HG03064 (cell line): ENCODE results near the gene AAK1.

Experiments
- ATAC-seq: cut with Tn5 transposase; IDR thresholded peaks from one replicate; pipeline ENCODE4 v1.9.1; 2021; ENCODE audit warnings: low read depth; ENCODE audit not compliant: unreplicated experiment

AAK1 gene

DNA sequence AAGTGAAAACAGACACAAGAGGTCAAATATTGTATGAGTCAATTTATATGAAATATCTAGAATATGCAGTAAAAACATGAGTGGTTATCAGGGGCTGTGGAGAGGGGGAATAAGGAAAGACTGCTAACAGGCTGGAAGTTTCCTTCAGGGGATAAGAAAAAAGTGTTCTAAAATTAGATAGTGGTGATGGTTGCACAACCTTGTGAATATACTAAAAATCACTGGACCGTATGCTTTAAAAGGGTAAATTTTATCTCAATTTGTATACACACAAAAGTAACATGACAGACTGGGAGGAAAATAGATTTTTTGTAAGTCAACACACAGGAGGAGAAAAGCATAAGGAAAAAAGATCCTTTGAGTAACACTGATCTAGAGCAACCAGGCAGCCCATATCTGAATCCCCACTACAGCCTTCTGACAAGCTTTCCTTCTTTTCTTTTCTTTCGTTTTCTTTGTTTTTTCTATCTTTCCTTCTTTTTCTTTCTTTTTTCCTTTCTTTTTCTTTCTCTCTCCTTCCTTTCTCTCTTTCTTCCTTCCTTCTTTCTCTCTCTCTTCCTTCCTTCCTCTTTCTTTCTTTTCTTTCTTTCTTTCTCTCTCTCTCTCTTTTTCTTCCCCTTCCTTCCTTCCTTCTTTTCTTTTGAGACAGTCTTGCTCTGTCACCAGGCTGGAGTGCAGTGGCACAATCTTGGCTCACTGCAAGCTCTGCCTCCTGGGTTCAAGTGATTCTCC lies 95.4 kb downstream of the AAK1 start:
- no peak for ATAC-seq

DNA sequence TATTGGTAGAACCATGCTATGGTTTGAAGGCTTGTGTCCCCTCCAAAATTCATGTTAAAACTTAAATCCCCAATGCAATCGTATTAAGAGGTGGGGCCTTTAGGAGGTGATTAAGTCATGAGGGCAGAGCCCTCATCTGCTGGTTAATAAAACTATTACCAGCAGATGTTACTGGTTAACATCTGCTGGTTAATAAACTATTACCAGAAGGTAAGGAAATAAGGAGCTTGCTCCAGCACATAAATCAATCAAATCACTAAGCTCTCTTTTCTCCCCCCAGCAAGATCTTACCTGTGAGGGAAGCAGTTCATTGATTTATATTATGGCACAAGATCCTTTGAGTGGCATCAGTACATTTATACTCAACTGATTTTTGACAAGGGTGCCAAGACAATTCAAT lies 96.9 kb downstream of the AAK1 start:
- no peak for ATAC-seq

DNA sequence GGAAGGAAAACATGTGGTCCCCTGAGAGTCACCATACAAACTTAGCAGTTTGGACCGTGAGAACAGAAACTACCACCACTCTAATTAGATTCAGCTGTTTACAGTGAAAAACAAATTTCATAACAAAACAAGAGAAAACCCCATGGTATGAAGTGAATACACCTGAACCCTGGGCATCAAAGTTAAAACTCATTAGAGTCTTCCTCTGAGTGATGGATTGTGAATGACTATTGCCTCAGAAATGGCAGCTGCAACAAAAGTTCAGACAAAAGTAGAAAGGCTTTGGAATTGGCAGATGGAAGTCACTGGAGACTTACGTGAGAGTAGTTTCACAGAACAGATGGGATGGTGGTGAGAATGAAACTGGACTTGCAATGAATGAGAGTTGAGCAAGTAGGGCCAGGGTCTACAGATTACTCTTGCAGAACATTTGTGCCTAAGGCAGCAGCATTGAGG lies 98.0 kb downstream of the AAK1 start:
- no peak for ATAC-seq

DNA sequence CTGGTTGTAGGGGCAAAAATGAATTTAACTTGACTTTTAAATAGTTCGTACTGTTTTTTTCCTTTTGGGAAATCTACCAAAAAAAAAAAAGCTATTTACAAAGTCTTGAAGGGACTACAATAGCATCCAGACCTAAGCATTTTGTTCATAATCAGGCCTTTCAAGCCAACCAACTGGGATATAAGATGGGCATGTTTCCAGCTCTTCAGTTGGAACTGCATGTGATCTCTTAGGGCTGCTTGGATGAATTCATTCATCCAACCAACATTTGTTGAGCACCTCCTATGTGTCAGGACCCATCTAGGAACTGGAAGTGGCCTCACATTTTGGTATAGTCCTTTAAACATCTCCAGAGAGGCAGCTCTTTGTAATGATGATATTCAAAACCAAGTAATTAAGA lies 98.6 kb downstream of the AAK1 start:
- no peak for ATAC-seq

- ATAC-seq: no peak
Measured at GRCh38 chr2:69539549-69539908, 104.0 kb downstream of the AAK1 start.

DNA sequence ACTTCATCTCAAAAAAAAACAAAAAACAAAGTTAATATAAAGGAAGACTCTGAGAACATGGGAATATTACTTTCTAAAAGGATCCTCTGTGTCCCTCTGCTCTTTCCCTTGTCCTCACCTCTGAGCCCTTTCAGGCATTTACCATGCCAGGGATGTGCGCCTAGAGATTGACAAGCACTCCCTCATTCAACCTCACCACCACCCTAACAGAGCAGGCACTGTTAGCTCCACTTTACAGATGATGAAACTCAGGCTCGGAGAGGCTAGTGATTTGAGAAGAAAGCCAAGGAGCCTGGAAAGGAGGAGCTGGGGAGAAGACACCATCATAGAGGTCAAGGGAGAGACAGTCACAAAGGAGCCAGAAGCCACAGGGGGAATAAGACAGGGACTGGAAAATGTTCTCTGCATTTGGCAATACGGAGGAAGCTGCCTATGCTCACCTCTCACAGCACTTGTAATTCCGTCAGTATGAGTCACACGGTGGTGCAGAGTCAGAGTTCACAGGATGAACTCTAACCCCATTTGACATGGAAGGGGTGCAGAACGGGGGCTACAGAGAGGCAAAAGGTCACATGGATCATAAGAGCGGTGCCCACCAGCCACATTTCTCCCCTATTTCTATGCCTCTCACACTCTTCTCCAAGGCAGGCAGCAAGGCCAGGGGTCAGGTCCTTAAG lies 104.5 kb downstream of the AAK1 start:
- no peak for ATAC-seq

DNA sequence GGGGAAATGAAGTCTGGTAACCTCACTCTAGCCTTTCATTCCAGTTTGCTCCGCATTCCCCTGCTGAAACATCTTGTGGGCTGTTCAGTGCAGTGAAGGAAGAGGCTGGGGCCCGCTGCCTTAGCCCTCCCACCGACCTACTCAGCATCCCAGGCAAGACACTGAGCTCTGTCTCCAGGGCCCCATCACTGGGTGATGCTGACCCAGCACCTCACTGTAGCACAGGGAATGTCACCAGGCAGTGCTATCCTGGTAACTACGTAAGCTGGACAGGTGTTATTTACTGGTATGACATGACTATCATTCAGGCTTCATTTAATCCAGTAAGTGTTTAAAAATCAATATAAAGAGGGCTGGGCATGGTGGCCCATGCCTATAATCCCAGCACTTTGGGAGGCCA lies 105.3 kb downstream of the AAK1 start:
- no peak for ATAC-seq

DNA sequence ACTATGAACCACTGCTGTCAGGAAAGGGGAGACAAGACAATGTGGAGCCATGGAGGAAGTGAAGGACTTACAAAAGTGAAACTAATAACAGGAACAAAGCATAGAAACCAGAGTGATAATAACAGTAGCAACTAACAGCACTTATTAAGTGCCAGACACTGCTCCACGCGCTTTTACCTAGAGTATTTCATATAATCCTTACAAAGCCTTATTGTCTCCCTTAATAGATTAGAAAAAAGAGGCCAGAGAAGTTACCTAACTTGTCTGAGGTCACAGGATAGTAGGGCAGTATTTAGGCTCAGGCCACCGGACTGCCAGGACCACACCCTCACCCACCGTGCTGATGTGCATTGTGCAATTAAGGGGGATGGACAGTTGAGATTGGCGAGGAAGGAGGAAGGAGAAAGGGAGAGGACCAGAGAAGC lies 107.7 kb downstream of the AAK1 start:
- no peak for ATAC-seq

GRCh38 chr2:69531186-69531585 lies 112.4 kb downstream of the AAK1 start:
- ATAC-seq: no peak

DNA sequence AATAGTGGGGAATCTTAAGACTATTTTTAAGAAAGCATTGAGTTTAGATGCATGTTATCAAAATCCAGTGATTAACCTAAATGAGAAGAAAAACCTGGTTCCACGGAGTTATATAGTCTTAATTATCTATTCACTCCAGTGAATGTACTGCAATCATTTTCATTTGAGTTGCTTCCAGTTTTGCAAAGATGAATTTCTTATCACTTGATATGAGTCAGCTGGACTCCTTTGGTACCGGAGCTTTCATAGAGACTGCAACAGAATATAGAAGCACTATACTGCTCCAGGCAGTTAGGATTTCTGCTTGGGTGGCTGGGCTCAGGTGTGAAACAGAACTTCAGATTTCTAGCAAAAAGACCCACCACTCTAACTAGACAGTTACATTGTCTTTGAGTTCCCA lies 114.1 kb downstream of the AAK1 start:
- no peak for ATAC-seq

DNA sequence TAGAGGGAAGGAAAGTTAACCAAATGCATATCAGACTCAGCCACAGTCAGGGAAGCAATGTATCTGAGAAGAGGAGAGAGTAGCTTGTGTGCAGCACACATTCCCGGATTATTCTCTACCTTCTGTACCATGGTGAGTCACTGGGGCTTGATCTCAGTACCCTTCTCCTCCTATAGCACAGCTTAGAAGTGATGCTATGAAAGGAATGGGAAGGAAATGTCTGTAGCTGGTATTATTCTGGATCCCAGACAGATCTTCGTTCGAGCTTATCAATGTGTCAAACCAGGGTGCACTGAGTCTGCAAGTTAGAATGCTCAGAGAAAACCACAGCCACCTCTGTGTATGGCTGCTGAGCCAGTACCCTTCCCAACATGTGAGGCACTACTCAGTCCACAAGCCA lies 118.3 kb downstream of the AAK1 start:
- ATAC-seq: no peak

GRCh38 chr2:69524799-69525198 lies 118.7 kb downstream of the AAK1 start:
- ATAC-seq: no peak

DNA sequence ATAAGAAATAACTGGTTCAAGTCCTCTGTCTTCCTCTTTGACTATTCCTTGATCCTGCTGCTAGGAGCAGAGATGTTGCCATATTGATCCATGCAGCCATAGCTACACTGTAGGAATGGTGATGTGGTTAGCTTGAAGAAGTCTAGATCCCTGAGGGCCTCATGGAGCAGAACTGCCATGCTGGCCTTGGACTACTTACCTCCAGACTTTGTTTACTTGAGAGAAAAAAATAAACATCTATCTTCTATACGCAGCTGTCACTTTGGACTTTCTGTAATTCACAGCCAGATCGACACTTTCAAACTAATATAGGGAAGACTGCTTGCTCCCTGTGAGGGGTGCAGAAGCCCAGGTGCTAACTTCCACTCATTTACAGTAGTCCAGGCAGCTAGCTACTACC lies 121.8 kb downstream of the AAK1 start:
- ATAC-seq: no peak

DNA sequence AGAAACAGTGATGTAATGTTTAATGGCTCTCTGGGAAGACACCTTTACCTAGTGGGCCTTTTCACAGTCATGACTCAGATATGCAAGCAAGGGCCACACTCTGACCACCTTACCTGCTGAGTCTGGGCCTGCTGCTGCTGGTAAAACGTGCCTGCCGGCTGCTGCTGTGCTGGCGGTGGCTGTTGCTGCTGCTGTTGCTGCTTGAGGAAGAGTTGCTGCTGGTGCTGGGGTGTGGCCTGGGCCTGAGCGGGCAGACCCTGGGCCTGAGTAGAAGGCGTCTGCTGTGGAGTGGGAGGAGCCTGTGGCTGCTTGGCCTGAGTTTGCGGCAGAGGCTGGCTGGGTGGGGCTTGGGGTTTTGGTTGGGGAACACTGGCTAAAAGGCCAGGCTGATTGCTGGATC lies 124.7 kb downstream of the AAK1 start:
- no peak for ATAC-seq

DNA sequence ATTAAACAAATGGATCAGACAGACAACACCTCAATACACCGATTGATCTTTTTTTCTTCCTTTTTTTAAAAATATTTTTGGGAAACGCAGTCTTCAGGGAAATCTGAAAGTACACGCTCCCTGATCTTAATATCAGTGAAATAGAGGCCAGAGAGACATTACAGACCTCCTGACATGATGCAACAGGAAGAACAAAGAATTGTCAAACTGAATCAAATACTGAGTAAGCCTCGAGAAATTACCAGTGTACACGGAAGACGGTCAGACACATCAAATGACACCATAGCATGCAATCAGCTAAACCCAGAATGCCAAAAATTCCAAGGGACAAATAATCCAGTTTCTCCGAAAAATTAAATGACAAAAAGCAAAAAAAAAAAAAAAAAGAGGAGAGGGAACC lies 126.1 kb downstream of the AAK1 start:
- ATAC-seq: no peak

- ATAC-seq: no peak
Measured at GRCh38 chr2:69514819-69515218, 128.7 kb downstream of the AAK1 start.

DNA sequence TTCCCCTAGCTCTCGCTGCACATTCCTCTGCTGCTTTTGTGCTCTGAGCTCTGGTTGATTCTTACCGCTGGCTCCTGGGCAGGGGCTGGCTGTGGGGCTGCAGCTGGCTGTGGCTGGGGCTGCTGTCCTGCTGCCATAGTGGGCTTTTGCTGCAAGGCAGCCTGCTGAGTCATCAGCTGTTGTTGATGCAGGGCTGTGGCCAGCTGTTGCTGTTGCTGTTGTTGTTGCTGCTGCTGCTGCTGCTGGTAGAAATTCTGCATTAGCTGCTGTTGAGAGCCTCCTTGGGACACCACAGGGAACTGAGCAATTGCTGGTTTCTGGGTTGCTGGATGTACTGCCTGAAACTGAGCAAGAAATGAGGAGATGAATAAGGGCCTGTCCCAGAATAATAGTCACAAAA lies 129.1 kb downstream of the AAK1 start:
- no peak for ATAC-seq

- no peak for ATAC-seq
Measured at GRCh38 chr2:69512446-69512845, 131.1 kb downstream of the AAK1 start.

GRCh38 chr2:69510204-69510603 lies 133.3 kb downstream of the AAK1 start:
- ATAC-seq: no peak

DNA sequence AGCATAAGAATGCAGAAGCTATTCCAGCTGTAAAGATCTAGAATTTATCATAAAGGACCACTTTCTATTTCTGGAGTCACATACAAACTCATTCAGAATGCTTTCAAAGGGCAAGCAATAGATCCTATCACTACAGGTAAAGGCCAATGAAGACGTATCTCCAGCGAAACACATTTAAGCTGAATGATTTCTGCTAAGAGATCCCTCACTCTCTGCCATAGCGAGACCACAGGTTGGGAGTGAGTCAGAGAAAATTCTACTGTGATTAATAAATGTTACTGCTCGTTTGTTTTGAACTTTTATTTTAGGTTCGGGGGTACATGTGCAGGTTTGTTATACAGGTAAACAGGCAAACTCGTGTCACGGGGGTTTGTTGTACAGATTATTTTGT lies 133.8 kb downstream of the AAK1 start:
- no peak for ATAC-seq

DNA sequence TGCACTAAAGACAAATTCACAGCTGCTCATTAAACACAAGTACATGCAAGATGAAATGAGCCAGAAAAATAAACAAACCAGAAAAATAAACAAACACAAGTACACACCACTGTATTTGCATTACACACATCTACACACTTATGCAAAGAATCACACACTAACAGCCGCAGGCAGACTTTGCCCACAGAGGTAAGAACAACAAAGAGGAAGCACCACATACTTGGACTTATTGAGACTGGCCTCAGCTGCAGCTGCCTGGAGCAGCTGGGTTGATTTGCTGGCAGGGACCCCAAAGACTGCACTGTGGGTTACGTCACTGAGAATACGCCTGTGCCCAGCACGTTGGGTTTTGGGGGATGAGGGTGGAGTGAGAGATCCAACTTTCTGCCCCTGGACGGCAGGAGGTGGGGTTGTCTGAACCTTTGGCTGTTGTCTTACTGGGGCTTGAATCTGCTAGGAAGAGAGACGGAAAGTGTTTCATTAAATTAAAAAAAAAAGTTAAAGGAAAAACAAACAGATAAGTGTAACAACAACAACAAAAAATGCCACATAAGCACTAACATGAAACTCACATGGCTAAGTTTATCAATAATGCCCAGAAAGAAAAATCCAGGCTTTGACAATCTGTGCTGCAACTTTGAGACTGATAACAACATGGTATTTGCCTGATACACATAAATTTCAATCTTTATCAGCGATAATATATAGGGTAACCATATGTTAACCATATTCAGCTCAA lies 134.4 kb downstream of the AAK1 start:
- ATAC-seq: no peak

GRCh38 chr2:69505710-69506109 lies 137.8 kb downstream of the AAK1 start:
- ATAC-seq: no peak
